ENCODE measurements around the gene WNT5B.
A peak's percentile ranks its signal among the peaks of the same experiment; 100 is the strongest.

The WNT5B gene

DNA sequence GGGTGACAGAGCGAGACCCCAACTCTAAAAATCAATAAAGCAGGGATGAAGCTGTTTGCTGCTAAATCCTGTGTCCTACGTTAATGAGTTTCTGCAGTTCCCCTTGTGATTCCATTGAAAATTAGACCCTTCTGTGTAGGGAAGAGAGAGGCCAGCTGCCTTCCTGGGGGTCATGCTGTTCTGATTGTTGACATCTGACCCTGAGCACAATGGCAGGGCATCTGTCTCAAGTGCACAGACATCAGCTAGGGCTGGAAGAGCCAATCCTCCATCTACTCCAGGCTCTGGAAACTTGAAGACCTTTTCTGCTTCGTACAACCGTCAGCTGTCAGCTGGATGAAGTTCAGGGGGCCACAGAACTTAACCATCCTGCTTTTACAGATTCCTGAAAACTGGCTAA is 44.7 kb upstream of the WNT5B start:
- no peak overlapping the region for H3K4me3 ChIP-seq (ENCODE audit: low read depth, low read length)
- TF ChIP-seq, protein P1, sequence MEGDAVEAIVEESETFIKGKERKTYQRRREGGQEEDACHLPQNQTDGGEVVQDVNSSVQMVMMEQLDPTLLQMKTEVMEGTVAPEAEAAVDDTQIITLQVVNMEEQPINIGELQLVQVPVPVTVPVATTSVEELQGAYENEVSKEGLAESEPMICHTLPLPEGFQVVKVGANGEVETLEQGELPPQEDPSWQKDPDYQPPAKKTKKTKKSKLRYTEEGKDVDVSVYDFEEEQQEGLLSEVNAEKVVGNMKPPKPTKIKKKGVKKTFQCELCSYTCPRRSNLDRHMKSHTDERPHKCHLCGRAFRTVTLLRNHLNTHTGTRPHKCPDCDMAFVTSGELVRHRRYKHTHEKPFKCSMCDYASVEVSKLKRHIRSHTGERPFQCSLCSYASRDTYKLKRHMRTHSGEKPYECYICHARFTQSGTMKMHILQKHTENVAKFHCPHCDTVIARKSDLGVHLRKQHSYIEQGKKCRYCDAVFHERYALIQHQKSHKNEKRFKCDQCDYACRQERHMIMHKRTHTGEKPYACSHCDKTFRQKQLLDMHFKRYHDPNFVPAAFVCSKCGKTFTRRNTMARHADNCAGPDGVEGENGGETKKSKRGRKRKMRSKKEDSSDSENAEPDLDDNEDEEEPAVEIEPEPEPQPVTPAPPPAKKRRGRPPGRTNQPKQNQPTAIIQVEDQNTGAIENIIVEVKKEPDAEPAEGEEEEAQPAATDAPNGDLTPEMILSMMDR (IDR thresholded peaks at IDR 0.05; ENCODE audit: borderline replicate concordance, insufficient read depth, low read depth, low read length): no peak

DNA sequence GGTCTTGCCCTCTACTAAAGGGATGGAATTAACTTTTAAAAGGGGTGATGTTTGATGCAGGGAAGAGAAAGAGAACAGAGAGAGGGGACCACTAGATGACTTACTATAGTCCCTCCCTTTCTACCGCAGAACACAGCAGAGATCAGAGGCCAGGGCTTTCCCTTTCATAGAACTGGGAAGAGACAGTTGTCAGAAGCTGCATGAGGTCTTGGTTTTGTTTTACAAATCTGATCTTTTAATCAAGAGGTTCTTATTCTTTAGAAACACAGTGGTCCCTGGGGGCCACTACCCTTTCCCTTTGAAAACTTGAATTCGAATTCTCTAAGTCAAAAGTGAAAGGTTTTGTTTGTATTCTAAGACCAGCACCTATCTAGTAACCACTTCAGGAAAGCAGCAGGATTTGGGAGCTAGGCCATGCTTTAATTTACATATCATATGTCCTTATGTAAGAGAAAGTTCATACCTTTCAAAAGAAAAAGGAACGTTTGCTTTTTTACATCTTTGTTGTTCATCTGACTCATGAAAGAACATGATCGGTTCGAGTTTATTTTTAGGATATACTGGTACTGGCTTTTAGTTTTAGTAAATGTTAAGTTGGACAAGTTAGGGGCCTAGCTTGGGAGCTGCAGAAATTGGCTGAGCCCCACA is 41.0 kb upstream of the WNT5B start:
- no peak overlapping the region for H3K4me3 ChIP-seq (ENCODE audit: low read depth, low read length)
- TF ChIP-seq, protein P1 (IDR thresholded peaks at IDR 0.05; ENCODE audit: borderline replicate concordance, insufficient read depth, low read depth, low read length): no peak

DNA sequence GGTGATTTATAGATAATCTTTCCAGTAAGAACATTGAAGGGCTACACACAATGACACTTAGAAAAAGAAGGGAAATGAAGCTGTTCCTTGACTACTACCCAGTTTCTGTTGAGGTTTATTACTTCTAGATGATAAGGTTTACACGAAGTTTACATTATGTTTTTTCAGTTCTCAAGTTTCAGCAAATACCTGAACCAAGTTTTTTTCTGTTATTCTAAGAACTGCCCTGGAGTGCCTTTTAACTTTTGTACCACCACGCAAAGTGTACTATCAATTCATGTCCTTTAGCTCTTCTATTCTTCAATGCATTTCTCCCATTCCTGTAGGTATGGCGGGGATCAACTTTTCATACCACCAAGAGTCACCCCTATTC is 40.5 kb upstream of the WNT5B start:
- no peak overlapping the region for H3K4me3 ChIP-seq (ENCODE audit: low read depth, low read length)
- TF ChIP-seq, protein P1 (IDR thresholded peaks at IDR 0.05; ENCODE audit: borderline replicate concordance, insufficient read depth, low read depth, low read length): no peak

DNA sequence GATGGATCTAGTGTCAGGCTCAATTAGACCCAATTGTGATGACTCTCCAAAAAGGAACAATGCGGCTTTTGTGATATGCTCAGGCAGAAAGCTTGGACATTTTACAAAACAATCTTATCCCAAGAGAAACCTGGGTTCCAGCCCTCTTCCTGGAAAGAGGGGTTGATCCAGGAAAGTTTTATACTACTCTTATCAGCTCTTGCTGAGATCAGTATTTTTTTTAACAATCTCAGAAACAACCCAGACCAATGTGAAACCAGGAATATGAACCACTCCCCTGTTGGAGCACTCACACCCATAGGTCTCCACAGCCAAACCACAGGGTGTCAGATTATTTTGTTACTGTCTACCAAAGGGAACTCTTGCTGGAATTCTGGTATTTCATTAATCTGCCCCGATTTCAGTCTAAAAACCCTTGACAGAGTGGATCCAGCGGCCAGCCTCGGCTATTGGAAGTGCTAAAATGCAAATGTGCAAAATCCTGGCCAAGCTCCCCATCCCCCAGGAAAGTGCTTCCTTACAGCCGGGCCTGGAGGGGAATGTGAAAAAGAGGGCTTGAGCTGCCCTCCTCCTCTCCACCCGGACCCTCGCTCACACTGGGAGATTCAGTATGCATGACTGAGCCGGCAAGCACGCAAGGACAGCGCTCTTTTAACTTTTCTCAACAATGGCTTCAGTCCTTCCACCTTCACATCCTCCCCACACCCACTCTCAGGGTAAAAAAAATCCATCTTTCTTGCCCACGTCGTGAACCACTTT is 38.6 kb upstream of the WNT5B start:
- no peak overlapping the region for H3K4me3 ChIP-seq (ENCODE audit: low read depth, low read length)
- TF ChIP-seq, protein P1 (IDR thresholded peaks at IDR 0.05; ENCODE audit: borderline replicate concordance, insufficient read depth, low read depth, low read length): no peak

DNA sequence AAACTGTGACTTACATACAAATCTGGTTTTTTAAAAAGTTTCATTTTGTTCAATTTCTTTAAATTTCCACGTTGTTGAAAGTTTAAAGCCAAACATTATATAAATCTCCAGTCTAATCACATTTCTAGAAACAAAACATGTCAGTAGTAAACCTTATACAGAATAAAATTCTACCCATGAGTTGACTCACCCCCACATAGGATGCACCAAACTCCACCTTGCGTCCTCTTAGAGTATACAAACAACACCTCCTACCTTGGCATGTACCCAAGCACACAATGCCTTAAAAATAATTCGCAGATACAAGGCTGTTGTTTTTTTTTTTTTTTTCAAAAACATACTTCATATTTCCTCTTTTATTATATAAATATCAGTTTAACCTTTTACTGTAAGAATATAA is 38.0 kb upstream of the WNT5B start:
- no peak overlapping the region for H3K4me3 ChIP-seq (ENCODE audit: low read depth, low read length)
- TF ChIP-seq, protein P1 (IDR thresholded peaks at IDR 0.05; ENCODE audit: borderline replicate concordance, insufficient read depth, low read depth, low read length): no peak

DNA sequence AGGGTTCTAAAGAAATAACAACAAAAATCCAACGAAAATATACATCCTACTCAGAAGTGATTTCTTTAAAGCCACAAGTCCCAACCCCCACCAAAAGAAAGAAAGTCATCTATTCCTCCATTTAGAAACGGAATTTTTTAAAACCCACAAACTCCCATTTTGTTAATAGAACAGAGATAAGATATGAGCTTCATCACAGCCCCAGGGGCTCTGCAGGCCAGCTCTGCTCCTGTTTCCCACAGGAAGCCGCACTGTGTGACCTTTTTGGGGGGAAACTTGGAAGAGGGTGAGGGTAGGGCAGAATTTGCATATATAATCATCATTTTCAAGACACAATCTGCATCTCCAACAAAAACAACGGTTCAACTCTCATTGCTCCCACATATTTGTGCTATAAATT is 37.5 kb upstream of the WNT5B start:
- TF ChIP-seq, protein P1 (IDR thresholded peaks at IDR 0.05; ENCODE audit: borderline replicate concordance, insufficient read depth, low read depth, low read length): no peak
- H3K4me3 ChIP-seq (ENCODE audit: low read depth, low read length): peak overlapping the region; percentile 38

Measured in GM12875 (cell line).